RWPE2 (cell line): ENCODE results near the gene DUSP16.

Experiments
- ATAC-seq: fragments of 200-7000 bp; cut with Tn5 transposase; 3 replicates; pipeline ENCODE4 v1.9.1; 2021; ENCODE audit warnings: low read depth
- DNase-seq: peaks from one replicate; pipeline ENCODE4 v3.0.0-alpha.2; 2020; ENCODE audit warnings: low spot score
- H3K27ac ChIP-seq: fragments of 450-650 bp; 2 replicates; pipeline ENCODE4 v1.5.1; 2017; ENCODE audit warnings: mild to moderate bottlenecking; ENCODE audit not compliant: poor library complexity, severe bottlenecking
- H3K27me3 ChIP-seq: fragments of 250-450 bp; sonication (Bioruptor Pico); 2 replicates; pipeline ENCODE4 v1.5.1; 2021; ENCODE audit warnings: mild to moderate bottlenecking, moderate library complexity; ENCODE audit not compliant: insufficient read depth, poor library complexity, severe bottlenecking
- H3K36me3 ChIP-seq: fragments of 250-450 bp; sonication (Bioruptor Pico); 2 replicates; pipeline ENCODE4 v1.5.1; 2020; ENCODE audit warnings: low read depth, mild to moderate bottlenecking, moderate library complexity
- H3K4me1 ChIP-seq: fragments of 250-450 bp; sonication (Bioruptor Pico); 2 replicates; pipeline ENCODE4 v1.5.1; 2021; ENCODE audit warnings: mild to moderate bottlenecking, moderate library complexity; ENCODE audit not compliant: insufficient read depth, poor library complexity, severe bottlenecking
- H3K4me3 ChIP-seq: fragments of 250-450 bp; sonication (Bioruptor Pico); 2 replicates; pipeline ENCODE4 v1.5.1; 2021; ENCODE audit warnings: mild to moderate bottlenecking, moderate library complexity; ENCODE audit not compliant: severe bottlenecking
- H3K9me3 ChIP-seq: fragments of 250-450 bp; sonication (Bioruptor Pico); 2 replicates; pipeline ENCODE4 v1.5.1; 2021; ENCODE audit warnings: mild to moderate bottlenecking, moderate library complexity; ENCODE audit not compliant: severe bottlenecking
- CTCF ChIP-seq: fragments of 450-650 bp; IDR thresholded peaks from one replicate; pipeline ENCODE4 v1.5.1; 2017; ENCODE audit warnings: mild to moderate bottlenecking, moderate library complexity; ENCODE audit not compliant: poor library complexity, severe bottlenecking

DUSP16 gene

DNA sequence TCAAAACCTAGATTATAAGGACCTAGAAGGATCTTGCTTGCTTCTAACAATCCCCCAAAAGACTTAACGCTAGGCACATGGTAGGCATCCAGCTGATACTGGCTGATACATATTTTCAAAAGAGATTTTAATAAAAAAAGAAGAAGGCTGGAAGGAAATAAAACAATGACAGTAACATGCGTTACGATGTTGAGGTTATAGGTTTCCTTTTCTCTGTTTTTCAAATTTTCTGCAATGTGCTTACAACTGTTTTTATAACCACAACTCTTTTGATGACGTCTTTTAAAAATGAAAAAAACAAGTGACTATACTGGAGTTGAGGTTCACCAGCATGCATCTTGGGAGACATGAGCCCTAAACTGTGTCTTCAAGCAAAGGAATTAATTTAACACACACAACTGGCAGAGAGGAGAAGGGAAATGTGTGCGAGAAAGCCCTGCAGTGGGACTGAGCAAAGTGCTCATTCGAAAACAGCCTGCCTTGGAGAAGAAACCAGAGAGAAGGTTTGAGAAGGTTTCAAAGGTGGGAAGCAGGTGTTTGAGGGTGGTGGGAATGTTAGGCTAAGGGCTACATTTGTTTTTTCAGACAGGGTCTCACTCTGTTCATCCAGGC, 80.4 kb downstream of the DUSP16 start:
- no peaks in the 10 kb centered on the region for H3K4me1 ChIP-seq
- no peak for DNase-seq
- H3K36me3 ChIP-seq = no peaks in the 10 kb centered on the region
- no peaks in the 10 kb centered on the region for H3K27me3 ChIP-seq
- H3K27ac ChIP-seq = no peak overlapping the region
- no peak for TF ChIP-seq CTCF
- no peak overlapping the region for H3K4me3 ChIP-seq
- ATAC-seq = no peak
- H3K9me3 ChIP-seq = no peaks in the 10 kb centered on the region

DNA sequence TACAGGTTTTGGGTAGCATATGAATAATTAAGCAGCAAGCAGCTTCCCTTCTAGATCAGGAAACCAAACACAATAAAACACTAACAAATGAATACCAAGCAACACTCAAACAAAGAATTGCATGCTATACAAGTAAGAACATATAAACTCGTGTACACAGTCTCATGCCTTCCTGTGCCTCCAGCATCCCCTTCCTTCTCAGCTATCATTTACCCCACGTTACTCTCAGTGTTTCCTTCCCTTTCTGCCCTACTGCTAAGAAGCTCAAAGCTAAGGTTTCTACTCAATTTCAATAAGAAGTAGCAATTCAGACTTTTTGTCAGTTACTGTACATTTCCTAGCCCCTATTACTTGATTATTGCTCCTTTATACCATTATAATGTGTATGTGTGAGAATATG, 81.0 kb downstream of the DUSP16 start:
- Histone ChIP-seq H3K36me3 (no peaks in the 10 kb centered on the region), H3K4me1 (no peaks in the 10 kb centered on the region), H3K27me3 (no peaks in the 10 kb centered on the region), H3K9me3 (no peaks in the 10 kb centered on the region), H3K27ac (no peak overlapping the region), H3K4me3 (no peak overlapping the region)
- DNase-seq (no peak), ATAC-seq (no peak)
- TF ChIP-seq CTCF = no peak

GRCh38 chr12:12480074-12480473, 82.6 kb downstream of the DUSP16 start:
- H3K4me3 ChIP-seq = no peak overlapping the region
- ATAC-seq (no peak), DNase-seq (no peak)
- no peaks in the 10 kb centered on the region for H3K4me1 ChIP-seq
- no peak overlapping the region for H3K27ac ChIP-seq
- H3K36me3 ChIP-seq = no peaks in the 10 kb centered on the region
- TF ChIP-seq CTCF = no peak
- H3K9me3 ChIP-seq = no peaks in the 10 kb centered on the region
- H3K27me3 ChIP-seq = no peaks in the 10 kb centered on the region

DNA sequence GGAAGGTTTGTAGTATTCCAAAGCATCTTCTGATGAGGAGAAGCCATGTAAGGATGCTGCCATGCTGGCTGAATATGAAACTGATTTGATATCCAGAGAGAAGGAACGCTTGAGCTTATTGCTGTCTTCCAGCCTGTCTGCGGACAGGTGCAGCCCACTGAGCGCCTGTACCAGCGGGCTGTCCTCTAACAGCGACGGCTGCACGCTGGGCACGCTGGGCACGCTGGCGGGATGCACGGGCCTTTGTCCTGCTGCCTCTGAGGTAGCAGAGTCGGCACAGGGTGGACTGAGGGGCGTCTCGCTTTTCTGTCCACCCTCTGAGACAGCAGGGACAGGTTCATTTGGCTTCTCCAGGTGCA, 85.2 kb downstream of the DUSP16 start:
- no peaks in the 10 kb centered on the region for H3K27me3 ChIP-seq
- TF ChIP-seq CTCF = no peak
- no peak overlapping the region for H3K4me3 ChIP-seq
- H3K9me3 ChIP-seq = no peaks in the 10 kb centered on the region
- ATAC-seq (no peak), DNase-seq (no peak)
- H3K27ac ChIP-seq = no peak overlapping the region
- H3K36me3 ChIP-seq = no peaks in the 10 kb centered on the region
- H3K4me1 ChIP-seq = no peaks in the 10 kb centered on the region

DNA sequence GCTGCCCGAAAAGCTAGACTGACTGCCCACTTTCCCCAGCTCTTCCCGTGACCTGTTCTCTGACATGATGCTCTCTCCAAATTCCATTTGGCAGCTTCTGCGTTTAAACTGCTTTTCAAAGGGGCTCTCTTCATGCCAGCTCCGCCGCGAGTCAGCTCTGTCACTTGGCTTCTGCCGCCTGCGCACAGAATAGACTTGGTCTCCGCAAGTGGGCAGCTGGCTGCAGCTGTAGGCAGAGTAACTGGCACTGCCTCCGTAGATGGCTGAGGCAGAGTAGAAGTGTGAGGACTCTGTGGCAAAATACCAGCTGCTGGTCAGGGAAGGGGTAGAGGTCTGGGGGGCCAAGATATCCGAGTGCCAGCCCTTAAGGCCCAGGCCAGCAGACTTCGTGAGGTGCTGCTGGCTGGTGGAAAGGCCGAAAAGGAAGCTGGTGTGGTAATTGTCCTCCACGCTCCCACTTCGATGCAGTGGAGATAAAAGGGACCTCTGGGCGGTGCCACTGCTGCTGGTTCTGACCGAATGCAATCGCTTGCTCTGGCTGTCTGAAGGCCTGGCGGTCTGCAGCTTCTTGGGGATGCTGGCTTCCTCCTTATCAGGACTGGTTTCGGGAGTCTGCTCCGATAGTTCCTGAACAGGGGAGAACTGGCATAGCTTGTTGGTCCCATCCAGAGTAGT, 85.7 kb downstream of the DUSP16 start:
- Histone ChIP-seq H3K9me3 (no peaks in the 10 kb centered on the region), H3K4me3 (no peak overlapping the region), H3K27me3 (no peaks in the 10 kb centered on the region), H3K4me1 (no peaks in the 10 kb centered on the region), H3K36me3 (no peaks in the 10 kb centered on the region), H3K27ac (no peak overlapping the region)
- ATAC-seq (no peak), DNase-seq (no peak)
- TF ChIP-seq CTCF = no peak
